ENCODE measurements around the gene BBOX1. TPM values are rescaled to one million over a fixed set of nuclear protein-coding genes. Genes with fewer than 3 reads are reported as not detected.

BBOX1 gene
- total and polyA plus RNA-seq, 12 donors: 0.25 TPM; not detected in 11

DNA sequence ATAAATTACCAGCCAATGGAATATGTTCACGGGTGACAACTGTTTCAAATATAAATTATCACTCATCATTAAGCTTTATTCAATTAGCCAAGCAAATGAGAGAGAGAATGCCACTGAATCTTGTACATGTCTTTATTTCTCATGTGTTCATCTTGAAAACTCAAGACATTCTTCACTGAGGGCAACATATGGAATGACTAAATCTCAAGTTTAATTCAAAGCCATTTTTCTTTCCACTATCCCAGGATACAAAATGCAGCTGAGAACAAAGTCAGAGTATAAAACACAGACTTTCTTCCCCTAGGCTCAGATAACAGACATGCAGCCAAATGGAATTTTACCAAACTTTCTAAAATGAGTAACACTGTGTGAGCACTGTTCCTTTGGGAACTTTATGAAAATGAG, 12.1 kb upstream of the BBOX1 start:
- Histone ChIP-seq H3K27me3 (peaks cover 0 to 6% (median 0%) of the 10 kb centered on the region in 7 donors), H3K4me3 (no peak overlapping the region), H3K36me3 (no peaks in the 10 kb centered on the region), H3K4me1 (peaks cover 0 to 6% (median 0%) of the 10 kb centered on the region in 9 donors), H3K9me3 (peaks cover 0 to 3% (median 0%) of the 10 kb centered on the region in 11 donors), H3K27ac (peak overlapping the region in 1 of 10 donors; percentile 1)
- intact Hi-C loops (cut with DNase I): no loop called here
- TF ChIP-seq, protein P1, sequence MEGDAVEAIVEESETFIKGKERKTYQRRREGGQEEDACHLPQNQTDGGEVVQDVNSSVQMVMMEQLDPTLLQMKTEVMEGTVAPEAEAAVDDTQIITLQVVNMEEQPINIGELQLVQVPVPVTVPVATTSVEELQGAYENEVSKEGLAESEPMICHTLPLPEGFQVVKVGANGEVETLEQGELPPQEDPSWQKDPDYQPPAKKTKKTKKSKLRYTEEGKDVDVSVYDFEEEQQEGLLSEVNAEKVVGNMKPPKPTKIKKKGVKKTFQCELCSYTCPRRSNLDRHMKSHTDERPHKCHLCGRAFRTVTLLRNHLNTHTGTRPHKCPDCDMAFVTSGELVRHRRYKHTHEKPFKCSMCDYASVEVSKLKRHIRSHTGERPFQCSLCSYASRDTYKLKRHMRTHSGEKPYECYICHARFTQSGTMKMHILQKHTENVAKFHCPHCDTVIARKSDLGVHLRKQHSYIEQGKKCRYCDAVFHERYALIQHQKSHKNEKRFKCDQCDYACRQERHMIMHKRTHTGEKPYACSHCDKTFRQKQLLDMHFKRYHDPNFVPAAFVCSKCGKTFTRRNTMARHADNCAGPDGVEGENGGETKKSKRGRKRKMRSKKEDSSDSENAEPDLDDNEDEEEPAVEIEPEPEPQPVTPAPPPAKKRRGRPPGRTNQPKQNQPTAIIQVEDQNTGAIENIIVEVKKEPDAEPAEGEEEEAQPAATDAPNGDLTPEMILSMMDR (IDR thresholded peaks at IDR 0.05): no peak
- ATAC-seq (peak in 5 of 8 donors; percentile 42 to 63 (median 61)), DNase-seq (no peak)
- WGBS, 2 donors: 63 to 75% methylated on average over 1 of the region's 1 CpG

DNA sequence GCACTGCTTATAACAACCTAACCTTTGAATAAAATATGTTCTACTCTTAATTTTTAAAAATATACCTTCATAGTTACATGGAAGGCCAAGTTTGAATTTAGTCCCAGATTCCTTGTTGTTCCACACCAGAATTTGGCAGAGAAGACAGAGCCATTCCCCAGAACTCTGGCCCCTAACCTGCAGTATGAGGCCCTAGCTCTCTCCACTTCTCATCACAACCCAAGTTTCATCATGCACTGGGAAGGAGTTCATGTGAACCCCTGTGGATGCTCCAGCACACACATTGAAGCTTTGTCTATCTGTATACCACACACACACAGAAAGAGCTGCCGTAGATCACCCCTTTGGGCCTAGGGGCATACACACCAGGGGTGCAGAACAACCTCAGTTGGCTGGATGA, 10.6 kb upstream of the BBOX1 start:
- peaks cover 0 to 11% (median 3%) of the 10 kb centered on the region in 11 donors for H3K9me3 ChIP-seq
- peaks cover 0 to 6% (median 0%) of the 10 kb centered on the region in 9 donors for H3K4me1 ChIP-seq
- intact Hi-C loops (cut with DNase I): no loop called here
- TF ChIP-seq, protein P1 (IDR thresholded peaks at IDR 0.05): no peak
- DNase-seq: no peak
- no peaks in the 10 kb centered on the region for H3K36me3 ChIP-seq
- no peak overlapping the region for H3K4me3 ChIP-seq
- peaks cover 0 to 6% (median 0%) of the 10 kb centered on the region in 7 donors for H3K27me3 ChIP-seq
- ATAC-seq: no peak
- H3K27ac ChIP-seq: no peak overlapping the region
- 89 to 100% methylated on average over 1 of the region's 1 CpG for WGBS, 2 donors

DNA sequence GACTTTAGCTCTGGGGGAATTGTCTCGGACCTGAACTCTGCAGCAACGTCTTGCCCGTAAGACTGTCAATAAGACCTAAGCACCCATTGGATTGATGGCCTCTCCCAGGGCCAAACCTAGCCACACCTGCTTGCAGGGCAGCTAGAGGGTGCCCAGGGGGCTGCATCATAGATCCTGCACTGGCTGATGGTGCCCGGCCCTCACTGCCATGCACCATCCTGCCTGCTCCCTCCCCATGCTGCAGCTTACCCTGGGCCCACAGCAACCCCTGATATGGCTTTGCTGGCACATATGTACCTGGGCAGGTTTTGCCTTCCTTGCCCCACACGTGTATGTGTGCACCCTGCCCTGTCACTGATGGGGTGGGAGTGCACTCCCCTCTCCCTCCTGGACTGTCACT, 8.9 kb upstream of the BBOX1 start:
- WGBS, 2 donors: 76 to 85% methylated on average over 5 of the region's 5 CpGs
- intact Hi-C loops (cut with DNase I): no loop called here
- Histone ChIP-seq H3K4me1 (peaks cover 0 to 6% (median 0%) of the 10 kb centered on the region in 9 donors), H3K27me3 (peaks cover 0 to 6% (median 0%) of the 10 kb centered on the region in 7 donors), H3K9me3 (peaks cover 0 to 29% (median 14%) of the 10 kb centered on the region in 11 donors), H3K27ac (no peak overlapping the region), H3K4me3 (no peak overlapping the region), H3K36me3 (no peaks in the 10 kb centered on the region)
- ATAC-seq (no peak), DNase-seq (no peak)
- TF ChIP-seq, protein P1 (IDR thresholded peaks at IDR 0.05): no peak

DNA sequence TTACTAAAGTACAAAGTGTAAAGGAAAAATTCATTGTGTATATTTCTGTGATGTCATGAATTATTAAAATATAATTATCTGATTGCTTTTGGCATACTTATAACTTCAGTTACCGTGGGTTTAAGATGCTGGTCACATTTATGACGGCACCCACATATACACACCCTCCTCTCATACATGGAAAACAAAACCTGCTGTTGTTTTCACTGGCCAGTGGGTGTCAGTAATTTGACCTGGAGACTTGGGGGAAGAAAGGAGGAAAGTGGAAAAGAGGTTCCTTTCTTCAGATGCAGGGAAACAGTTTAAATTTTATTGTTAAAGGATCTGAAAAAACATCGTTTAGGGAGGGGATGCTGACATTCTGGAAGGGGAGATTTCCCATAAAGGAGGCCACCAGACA, 742 bp upstream of the BBOX1 start:
- DNase-seq (no peak), ATAC-seq (no peak)
- intact Hi-C loops (cut with DNase I): no loop called here
- H3K36me3 ChIP-seq: no peaks in the 10 kb centered on the region
- peaks cover 0 to 57% (median 15%) of the 10 kb centered on the region in 11 donors for H3K9me3 ChIP-seq
- no peak overlapping the region for H3K4me3 ChIP-seq
- 69 to 74% methylated on average over 3 of the region's 3 CpGs for WGBS, 2 donors
- no peaks in the 10 kb centered on the region for H3K27me3 ChIP-seq
- H3K27ac ChIP-seq: no peak overlapping the region
- no peaks in the 10 kb centered on the region for H3K4me1 ChIP-seq
- TF ChIP-seq, protein P1 (IDR thresholded peaks at IDR 0.05): no peak
